Neural cell (in vitro differentiated cells): Measurements from ENCODE around the gene POMT1. TPM values are rescaled to one million over a fixed set of nuclear protein-coding genes. Genes with fewer than 3 reads are reported as not detected.

Source experiments
- H2AFZ ChIP-seq: fragments of 200-600, 300-800 bp; sonication (generic), shearing (Covaris generic); 2 replicates; pipeline ENCODE4 v1.6.0; 2014; ENCODE audit warnings: low read depth, mild to moderate bottlenecking, antibody characterized with exemption, low read length, moderate library complexity
- H3F3A ChIP-seq: fragments of 200-600 bp; shearing (Covaris generic); 2 replicates; pipeline ENCODE4 v1.6.1; 2016; ENCODE audit warnings: mild to moderate bottlenecking, moderate library complexity, mixed read lengths, antibody characterized with exemption, low read length; ENCODE audit not compliant: insufficient read depth, poor library complexity, severe bottlenecking
- H3K27ac ChIP-seq: fragments of 200-600, 300-800 bp; sonication (generic), shearing (Covaris generic); 2 replicates; pipeline ENCODE4 v1.5.1; 2014; ENCODE audit warnings: mild to moderate bottlenecking, low read length, moderate library complexity
- H3K27me3 ChIP-seq: fragments of 300-800, 200-600 bp; sonication (generic), shearing (Covaris generic); 2 replicates; pipeline ENCODE4 v1.6.0; 2014; ENCODE audit warnings: mild to moderate bottlenecking, low read depth, low read length, moderate library complexity; ENCODE audit not compliant: insufficient read depth
- H3K36me3 ChIP-seq: fragments of 300-800, 200-600 bp; sonication (generic), shearing (Covaris generic); 2 replicates; pipeline ENCODE4 v1.5.1; 2014; ENCODE audit warnings: mild to moderate bottlenecking, antibody characterized with exemption, low read length, moderate library complexity; ENCODE audit not compliant: insufficient read depth
- H3K4me2 ChIP-seq: fragments of 300-800, 200-600 bp; sonication (generic), shearing (Covaris generic); 2 replicates; pipeline ENCODE4 v1.6.0; 2014; ENCODE audit warnings: mild to moderate bottlenecking, low read length
- H3K4me3 ChIP-seq: fragments of 300-800, 200-600 bp; sonication (generic), shearing (Covaris generic); 2 replicates; pipeline ENCODE4 v1.5.1; 2014; ENCODE audit warnings: mild to moderate bottlenecking, low read length, moderate library complexity
- H3K79me2 ChIP-seq: fragments of 200-600 bp; shearing (Covaris generic); replicated peaks from 2 replicates; pipeline ENCODE4 v1.6.0; 2014; ENCODE audit warnings: mild to moderate bottlenecking, low read length, moderate library complexity; ENCODE audit not compliant: insufficient read depth
- H3K9ac ChIP-seq: fragments of 300-800, 200-600 bp; sonication (generic), shearing (Covaris generic); 2 replicates; pipeline ENCODE4 v1.6.1; 2016; ENCODE audit warnings: mild to moderate bottlenecking, low read length, mixed read lengths
- H3K9me2 ChIP-seq: fragments of 200-600 bp; shearing (Covaris generic); 2 replicates; pipeline ENCODE4 v1.6.1; 2016; ENCODE audit warnings: mild to moderate bottlenecking, low read length, mixed read lengths; ENCODE audit not compliant: insufficient read depth
- H3K9me3 ChIP-seq: fragments of 200-600, 300-800 bp; sonication (generic), shearing (Covaris generic); 2 replicates; pipeline ENCODE4 v1.6.1; 2016; ENCODE audit warnings: mild to moderate bottlenecking, mixed run types, low read length, moderate library complexity, mixed read lengths
- H4K20me1 ChIP-seq: fragments of 200-600 bp; shearing (Covaris generic); 2 replicates; pipeline ENCODE4 v1.6.1; 2016; ENCODE audit warnings: mild to moderate bottlenecking, mixed run types; ENCODE audit not compliant: insufficient read depth
- EP300 ChIP-seq: fragments of 450-650 bp; conservative IDR thresholded peaks from 2 replicates; pipeline ENCODE4 v1.6.1; 2014; ENCODE audit warnings: antibody characterized with exemption, mild to moderate bottlenecking, moderate library complexity; ENCODE audit not compliant: poor library complexity, severe bottlenecking
- EZH2 ChIP-seq: fragments of 200-600, 300-800 bp; shearing (Covaris generic), sonication (generic); IDR thresholded peaks from 2 replicates; pipeline ENCODE4 v1.6.1; 2014; ENCODE audit warnings: antibody characterized with exemption, low read length, borderline replicate concordance, mild to moderate bottlenecking; ENCODE audit not compliant: insufficient read depth, poor library complexity, severe bottlenecking
- MXI1 ChIP-seq: fragments of 450-650 bp; conservative IDR thresholded peaks from 2 replicates; pipeline ENCODE4 v1.6.1; 2014; ENCODE audit warnings: antibody characterized with exemption, mild to moderate bottlenecking; ENCODE audit not compliant: poor library complexity, severe bottlenecking
- RAD21 ChIP-seq: fragments of 450-650 bp; conservative IDR thresholded peaks from 2 replicates; pipeline ENCODE4 v1.6.1; 2014; ENCODE audit warnings: antibody characterized with exemption, mild to moderate bottlenecking, moderate library complexity
- TAF1 ChIP-seq: IDR thresholded peaks from 2 replicates; pipeline ENCODE4 v1.6.1; 2012; ENCODE audit warnings: low read depth
- polyA plus RNA-seq: library from polyadenylated mRNA; depleted of rRNA; stranded (reverse); fragments of >200 nt; gene quantifications from 2 replicates; pipeline ENCODE4 v1.2.3, GENCODE V29; 2014
- small RNA-seq, 3 experiments: library from RNA; depleted of rRNA; stranded (forward); fragments of <200 nt; gene quantifications; one replicate each; pipeline ENCODE3, GENCODE V24; 2012

The POMT1 gene
- polyA plus RNA-seq, 1 donor from 2014 or later, result 131 TPM

- no peak overlapping the region for H3K9ac ChIP-seq
- H3K27me3 ChIP-seq, result no peaks in the 10 kb centered on the region
- no peak overlapping the region for H3K27ac ChIP-seq
- no peak overlapping the region for H3K4me3 ChIP-seq
- H3K36me3 ChIP-seq, result no peaks in the 10 kb centered on the region
- H2AFZ ChIP-seq, result no peak overlapping the region
- H3K9me2 ChIP-seq, result no peaks in the 10 kb centered on the region
- no peaks in the 10 kb centered on the region for H3K9me3 ChIP-seq
- H3F3A ChIP-seq, result no peaks in the 10 kb centered on the region
- TF ChIP-seq EP300 (no peak), MXI1 (no peak), RAD21 (no peak)
- no peak overlapping the region for H3K4me2 ChIP-seq
- no peaks in the 10 kb centered on the region for H3K79me2 ChIP-seq
- no peaks in the 10 kb centered on the region for H4K20me1 ChIP-seq
Observed at GRCh38 chr9:131566158-131566557, 63.4 kb downstream of the POMT1 start.

GRCh38 chr9:131567910-131568309 is 65.2 kb downstream of the POMT1 start:
- Histone ChIP-seq H3K9me2 (no peaks in the 10 kb centered on the region), H3K79me2 (no peaks in the 10 kb centered on the region)
- TF ChIP-seq TAF1 (no peak), EZH2 (no peak), MXI1 (no peak)

More at GRCh38 chr9:131567910-131568309, 65.2 kb downstream of the POMT1 start:
- no peaks in the 10 kb centered on the region for H3K27me3 ChIP-seq
- H3K9ac ChIP-seq, result no peak overlapping the region
- H3K36me3 ChIP-seq, result no peaks in the 10 kb centered on the region
- no peaks in the 10 kb centered on the region for H3F3A ChIP-seq
- no peak overlapping the region for H3K27ac ChIP-seq
- no peak overlapping the region for H2AFZ ChIP-seq
- no peaks in the 10 kb centered on the region for H3K9me3 ChIP-seq
- no peaks in the 10 kb centered on the region for H4K20me1 ChIP-seq
- no peak overlapping the region for H3K4me3 ChIP-seq
- no peak overlapping the region for H3K4me2 ChIP-seq

Small RNAs within 50 kb of the gene (small RNA-seq; reads per million reads assigned to genes)
- gene SNORD62A (0 to 1.6 (median 0.73) reads per million in 3 experiments), gene SNORD62B (5.1 to 16.8 (median 6.7) reads per million in 3 experiments)

Other genes starting within 250 kb of the POMT1 start
- gene FAM78A, start 226.4 kb upstream of the POMT1 start, polyA plus RNA-seq, result 0.47 and 0.62 TPM in 2 replicates
- 0.87 and 1.6 TPM in 2 replicates for gene PLPP7, start 213.2 kb upstream of the POMT1 start, polyA plus RNA-seq
- gene PRRC2B, start 108.8 kb upstream of the POMT1 start, polyA plus RNA-seq, result 89.5 and 108 TPM in 2 replicates
- gene UCK1, start 28.3 kb downstream of the POMT1 start, polyA plus RNA-seq, result 45.9 and 48.2 TPM in 2 replicates
- not detected in 2 replicates for gene PRRT1B, start 42.6 kb downstream of the POMT1 start, polyA plus RNA-seq
- gene RAPGEF1, start 237.2 kb downstream of the POMT1 start, polyA plus RNA-seq, result 23.6 and 43.0 TPM in 2 replicates